RWPE2 (cell line): Measurements from ENCODE around the gene ZGRF1.

Experiments used
- ATAC-seq: fragments of 200-7000 bp; cut with Tn5 transposase; 3 replicates; pipeline ENCODE4 v1.9.1; 2021; ENCODE audit warnings: low read depth
- DNase-seq: peaks from one replicate; pipeline ENCODE4 v3.0.0-alpha.2; 2020; ENCODE audit warnings: low spot score
- H3K27ac ChIP-seq: fragments of 450-650 bp; 2 replicates; pipeline ENCODE4 v1.5.1; 2017; ENCODE audit warnings: mild to moderate bottlenecking; ENCODE audit not compliant: poor library complexity, severe bottlenecking
- H3K27me3 ChIP-seq: fragments of 250-450 bp; sonication (Bioruptor Pico); 2 replicates; pipeline ENCODE4 v1.5.1; 2021; ENCODE audit warnings: mild to moderate bottlenecking, moderate library complexity; ENCODE audit not compliant: insufficient read depth, poor library complexity, severe bottlenecking
- H3K36me3 ChIP-seq: fragments of 250-450 bp; sonication (Bioruptor Pico); 2 replicates; pipeline ENCODE4 v1.5.1; 2020; ENCODE audit warnings: low read depth, mild to moderate bottlenecking, moderate library complexity
- H3K4me1 ChIP-seq: fragments of 250-450 bp; sonication (Bioruptor Pico); 2 replicates; pipeline ENCODE4 v1.5.1; 2021; ENCODE audit warnings: mild to moderate bottlenecking, moderate library complexity; ENCODE audit not compliant: insufficient read depth, poor library complexity, severe bottlenecking
- H3K4me3 ChIP-seq: fragments of 250-450 bp; sonication (Bioruptor Pico); 2 replicates; pipeline ENCODE4 v1.5.1; 2021; ENCODE audit warnings: mild to moderate bottlenecking, moderate library complexity; ENCODE audit not compliant: severe bottlenecking
- H3K9me3 ChIP-seq: fragments of 250-450 bp; sonication (Bioruptor Pico); 2 replicates; pipeline ENCODE4 v1.5.1; 2021; ENCODE audit warnings: mild to moderate bottlenecking, moderate library complexity; ENCODE audit not compliant: severe bottlenecking
- TF ChIP-seq, protein P1 (sequence below): fragments of 450-650 bp; IDR thresholded peaks from one replicate; pipeline ENCODE4 v1.5.1; 2017; ENCODE audit warnings: mild to moderate bottlenecking, moderate library complexity; ENCODE audit not compliant: poor library complexity, severe bottlenecking

ZGRF1 gene

DNA sequence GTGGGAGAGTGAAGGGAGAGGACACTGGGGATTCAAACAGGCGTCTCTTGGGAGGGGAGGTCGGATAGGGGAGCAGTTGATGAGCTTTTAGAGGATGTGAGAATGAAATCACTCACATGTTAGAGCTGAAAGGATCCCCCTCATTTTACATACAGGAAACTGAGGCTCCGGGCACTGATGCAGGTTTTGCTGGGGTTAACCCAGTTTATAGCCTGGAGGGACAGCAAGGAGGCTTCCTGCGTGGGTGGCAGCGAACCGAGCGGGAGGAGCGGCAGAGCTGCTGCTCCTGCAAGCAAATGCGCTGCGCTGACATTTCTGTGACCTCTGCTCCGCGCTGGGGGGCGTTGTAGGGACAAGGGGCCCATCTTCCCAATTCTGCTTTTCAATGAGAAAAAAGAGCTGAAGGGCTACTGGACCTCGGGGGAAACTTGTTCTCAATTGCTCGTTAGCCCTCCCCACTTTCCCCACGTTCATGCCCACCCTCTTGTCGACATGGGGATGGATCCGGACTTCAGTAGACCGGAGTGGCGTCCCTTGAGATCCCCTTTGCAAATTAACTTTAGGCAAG is 119.6 kb downstream of the ZGRF1 start:
- H3K27ac ChIP-seq = no peak overlapping the region
- DNase-seq (no peak), ATAC-seq (no peak)
- no peaks in the 10 kb centered on the region for H3K36me3 ChIP-seq
- TF ChIP-seq, protein P1, sequence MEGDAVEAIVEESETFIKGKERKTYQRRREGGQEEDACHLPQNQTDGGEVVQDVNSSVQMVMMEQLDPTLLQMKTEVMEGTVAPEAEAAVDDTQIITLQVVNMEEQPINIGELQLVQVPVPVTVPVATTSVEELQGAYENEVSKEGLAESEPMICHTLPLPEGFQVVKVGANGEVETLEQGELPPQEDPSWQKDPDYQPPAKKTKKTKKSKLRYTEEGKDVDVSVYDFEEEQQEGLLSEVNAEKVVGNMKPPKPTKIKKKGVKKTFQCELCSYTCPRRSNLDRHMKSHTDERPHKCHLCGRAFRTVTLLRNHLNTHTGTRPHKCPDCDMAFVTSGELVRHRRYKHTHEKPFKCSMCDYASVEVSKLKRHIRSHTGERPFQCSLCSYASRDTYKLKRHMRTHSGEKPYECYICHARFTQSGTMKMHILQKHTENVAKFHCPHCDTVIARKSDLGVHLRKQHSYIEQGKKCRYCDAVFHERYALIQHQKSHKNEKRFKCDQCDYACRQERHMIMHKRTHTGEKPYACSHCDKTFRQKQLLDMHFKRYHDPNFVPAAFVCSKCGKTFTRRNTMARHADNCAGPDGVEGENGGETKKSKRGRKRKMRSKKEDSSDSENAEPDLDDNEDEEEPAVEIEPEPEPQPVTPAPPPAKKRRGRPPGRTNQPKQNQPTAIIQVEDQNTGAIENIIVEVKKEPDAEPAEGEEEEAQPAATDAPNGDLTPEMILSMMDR = no peak
- H3K27me3 ChIP-seq = peaks cover 98% of the 10 kb centered on the region
- H3K4me1 ChIP-seq = peaks cover 7% of the 10 kb centered on the region
- H3K4me3 ChIP-seq = no peak overlapping the region
- H3K9me3 ChIP-seq = no peaks in the 10 kb centered on the region

GRCh38 chr4:112516471-112517066 is 120.1 kb downstream of the ZGRF1 start:
- H3K27ac ChIP-seq = no peak overlapping the region
- no peaks in the 10 kb centered on the region for H3K36me3 ChIP-seq
- no peak for DNase-seq
- TF ChIP-seq, protein P1 = no peak
- no peak for ATAC-seq
- no peak overlapping the region for H3K4me3 ChIP-seq
- H3K27me3 ChIP-seq = peaks cover 98% of the 10 kb centered on the region
- peaks cover 7% of the 10 kb centered on the region for H3K4me1 ChIP-seq
- no peaks in the 10 kb centered on the region for H3K9me3 ChIP-seq

DNA sequence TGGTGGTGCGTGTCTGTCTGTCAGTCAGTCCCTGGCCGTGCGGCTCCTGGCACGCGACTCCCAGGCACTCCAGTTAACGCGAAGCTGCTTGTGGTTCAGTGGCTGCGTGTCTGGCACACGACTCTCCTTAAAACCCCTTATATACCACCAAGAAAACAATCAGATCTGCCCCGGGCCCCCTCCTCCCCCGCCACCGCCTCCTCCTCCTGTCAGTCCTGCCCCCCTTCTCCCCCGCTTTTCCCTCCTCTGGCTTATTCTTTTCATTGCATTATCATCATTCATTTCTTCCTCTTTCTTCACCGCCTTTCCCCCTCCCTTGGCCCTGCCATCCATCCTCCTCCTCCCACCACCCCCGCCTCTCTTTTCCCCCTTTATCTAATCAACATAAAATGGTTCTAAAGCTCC is 120.6 kb downstream of the ZGRF1 start, which contains the start of gene NEUROG2:
Gene NEUROG2 (minus strand): TSS at position 115 of the 405 bp plus-strand sequence. CDS start 705 bp downstream, outside the sequence.
- peaks cover 98% of the 10 kb centered on the region for H3K27me3 ChIP-seq
- H3K4me3 ChIP-seq = peak within 1 kb of the TSS; percentile 30
- no peak within 1 kb of the TSS for H3K27ac ChIP-seq
- TF ChIP-seq, protein P1 = no peak
- ATAC-seq = no peak; the same call in 2 of the 3 replicates
- H3K36me3 ChIP-seq = no peaks in the 10 kb centered on the region
- H3K9me3 ChIP-seq = no peaks in the 10 kb centered on the region
- no peak for DNase-seq
- H3K4me1 ChIP-seq = peaks cover 7% of the 10 kb centered on the region

DNA sequence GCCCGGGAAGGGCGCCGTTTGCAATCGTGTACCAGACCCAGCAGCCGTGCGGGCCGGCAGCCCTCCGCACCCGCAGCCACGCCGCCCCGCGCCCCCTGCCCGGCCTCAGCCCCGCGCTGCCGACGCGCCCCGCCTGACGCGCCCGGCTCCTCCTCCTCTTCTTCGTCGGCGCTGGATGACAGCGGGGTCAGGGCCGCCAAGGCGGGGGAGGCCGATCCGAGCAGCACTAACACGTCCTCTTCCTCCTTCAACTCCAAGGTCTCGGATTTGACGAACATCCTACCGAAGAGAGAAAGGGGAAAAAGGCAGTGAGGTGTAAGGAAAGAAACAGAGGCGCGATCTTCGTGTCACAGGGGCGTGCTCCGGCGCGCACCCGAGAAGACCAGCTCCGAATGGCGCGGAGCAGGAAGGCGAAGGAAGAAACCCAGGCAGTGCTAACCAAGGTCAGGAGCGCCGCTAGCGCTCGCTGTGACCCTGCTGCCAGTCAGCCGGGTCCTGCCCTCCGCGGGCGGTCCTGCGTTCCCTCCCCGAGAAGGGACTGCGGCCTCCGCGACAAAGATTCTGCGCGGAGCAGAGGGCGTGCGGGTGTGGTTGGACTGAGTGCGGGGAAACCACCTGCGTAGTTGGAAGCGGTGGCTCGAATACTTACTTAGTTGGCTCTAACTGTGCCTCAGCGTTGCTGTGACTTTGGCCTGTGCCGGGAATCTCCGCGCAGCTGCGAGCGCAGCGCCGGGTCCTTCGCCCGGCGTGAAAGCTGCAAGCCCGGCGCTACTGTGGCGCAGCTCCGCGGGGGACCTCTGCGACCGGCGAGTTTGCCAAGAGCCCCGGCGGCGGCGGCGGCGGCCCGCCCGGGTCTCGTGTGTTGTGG is 121.3 kb downstream of the ZGRF1 start:
- Histone ChIP-seq H3K27me3 (peaks cover 98% of the 10 kb centered on the region), H3K9me3 (no peaks in the 10 kb centered on the region), H3K27ac (no peak overlapping the region), H3K4me3 (peak overlapping the region; percentile 30), H3K4me1 (peaks cover 7% of the 10 kb centered on the region), H3K36me3 (no peaks in the 10 kb centered on the region)
- ATAC-seq = peak; percentile 61
- TF ChIP-seq, protein P1 = no peak
- no peak for DNase-seq
